Endodermal cell (in vitro differentiated cells): ENCODE data around the gene ZBTB20. TPM values are rescaled to one million over a fixed set of nuclear protein-coding genes. Genes with fewer than 3 reads are reported as not detected.

Experiments used
- DNase-seq: peaks from one replicate; pipeline ENCODE4 v3.0.0-alpha.2; 2017
- H3K27ac ChIP-seq: 2 replicates; pipeline ENCODE4 v1.5.1; 2013; ENCODE audit warnings: mild to moderate bottlenecking, low read depth, low read length, moderate library complexity
- H3K27me3 ChIP-seq: 2 replicates; pipeline ENCODE4 v1.6.1; 2013; ENCODE audit warnings: mild to moderate bottlenecking, low read length, moderate library complexity; ENCODE audit not compliant: insufficient read depth, control insufficient read depth, poor library complexity, severe bottlenecking
- H3K36me3 ChIP-seq: 2 replicates; pipeline ENCODE4 v1.7.0; 2013; ENCODE audit warnings: mild to moderate bottlenecking, low read length, moderate library complexity; ENCODE audit not compliant: control insufficient read depth, insufficient read depth
- H3K4me1 ChIP-seq: one replicate; pipeline ENCODE4 v1.7.0; 2013; ENCODE audit warnings: low read length; ENCODE audit not compliant: control insufficient read depth, insufficient read depth
- H3K4me3 ChIP-seq: 2 replicates; pipeline ENCODE4 v1.5.1; 2013; ENCODE audit warnings: mild to moderate bottlenecking, low read length, moderate library complexity
- H3K9ac ChIP-seq: 2 replicates; pipeline ENCODE4 v1.6.1; 2013; ENCODE audit warnings: mild to moderate bottlenecking, low read length, moderate library complexity; ENCODE audit not compliant: poor library complexity, severe bottlenecking; ENCODE audit errors: extremely low read depth
- H3K9me3 ChIP-seq: 2 replicates; pipeline ENCODE4 v1.6.1; 2013; ENCODE audit warnings: mild to moderate bottlenecking, low read length, moderate library complexity; ENCODE audit not compliant: control insufficient read depth
- H3K27ac Mint-ChIP-seq: 2 replicates; pipeline ENCODE4 v1.8.0; 2020; ENCODE audit warnings: mixed read lengths
- H3K27me3 Mint-ChIP-seq: 2 replicates; pipeline ENCODE4 v1.8.0; 2021; ENCODE audit warnings: mild to moderate bottlenecking, mixed read lengths; ENCODE audit not compliant: insufficient read depth
- H3K36me3 Mint-ChIP-seq: 2 replicates; pipeline ENCODE4 v1.8.0; 2020; ENCODE audit warnings: low read depth, mixed read lengths
- H3K4me1 Mint-ChIP-seq: 2 replicates; pipeline ENCODE4 v1.8.0; 2020; ENCODE audit warnings: mixed read lengths
- H3K4me3 Mint-ChIP-seq: 2 replicates; pipeline ENCODE4 v1.8.0; 2020; ENCODE audit warnings: mild to moderate bottlenecking, moderate library complexity, mixed read lengths
- H3K9me3 Mint-ChIP-seq: 2 replicates; pipeline ENCODE4 v1.8.0; 2020; ENCODE audit warnings: mild to moderate bottlenecking, mixed read lengths
- CTCF ChIP-seq: fragments of 200-600 bp; sonication (generic); conservative IDR thresholded peaks from 2 replicates; pipeline ENCODE4 v1.5.0; 2021; ENCODE audit warnings: antibody characterized with exemption, mild to moderate bottlenecking
- WGBS, 2 experiments: methylation state at CpG; one replicate each; pipeline versions ENCODE4 v1.1.5 to v1.1.7; 2013; ENCODE audit warnings: missing lambda C conversion rate in 2 of 2, mixed read lengths in 1 of 2; ENCODE audit not compliant: insufficient coverage in 1 of 2, insufficient read length in 1 of 2; 5-methylcytosine and 5-hydroxymethylcytosine counted together
- total RNA-seq, 2 donors: library from RNA; stranded (reverse); fragmentation: NEBNext Ultra II Directional in 1 of 2; extraction: Animal tissue kit (Norgen Biotek cat#: 25700) in 1 of 2; gene quantifications; 2 replicates in 1 of 2; 3 replicates in 1 of 2; pipeline ENCODE4 v1.2.1, GENCODE V29; 2021

ZBTB20 gene
- total RNA-seq, 2 donors from 2014 or later: 1.6 to 2.9 TPM

- no peak overlapping the region for H3K4me3 Mint-ChIP-seq
- H3K9me3 Mint-ChIP-seq: peaks cover 3% of the 10 kb centered on the region
- H3K27ac Mint-ChIP-seq: no peak overlapping the region
- no peak overlapping the region for H3K9ac ChIP-seq
- H3K27me3 ChIP-seq: no peaks in the 10 kb centered on the region
- H3K9me3 ChIP-seq: no peaks in the 10 kb centered on the region
- H3K4me1 ChIP-seq: peaks cover 5% of the 10 kb centered on the region
- H3K36me3 ChIP-seq: no peaks in the 10 kb centered on the region
- H3K27me3 Mint-ChIP-seq: no peaks in the 10 kb centered on the region
- TF ChIP-seq CTCF: no peak
- H3K36me3 Mint-ChIP-seq: no peaks in the 10 kb centered on the region
- H3K4me3 ChIP-seq: no peak overlapping the region
- H3K27ac ChIP-seq: no peak overlapping the region
- H3K4me1 Mint-ChIP-seq: no peaks in the 10 kb centered on the region
- 85% methylated on average over 2 of the region's 2 CpGs; no CpG with 5 or more reads in 1 of the 2 experiments for WGBS, 2 experiments
- no peak for DNase-seq
These were observed 371.7 kb downstream of the ZBTB20 start for GRCh38 chr3:114775395-114775794.

GRCh38 chr3:114770874-114771273 lies 376.2 kb downstream of the ZBTB20 start:
- Histone ChIP-seq H3K4me3 (no peak overlapping the region), H3K36me3 (no peaks in the 10 kb centered on the region), H3K9ac (no peak overlapping the region), H3K9me3 (no peaks in the 10 kb centered on the region), H3K27ac (no peak overlapping the region), H3K4me1 (no peaks in the 10 kb centered on the region), H3K27me3 (no peaks in the 10 kb centered on the region)
- Mint-ChIP-seq H3K36me3 (no peaks in the 10 kb centered on the region), H3K9me3 (no peaks in the 10 kb centered on the region), H3K27ac (no peak overlapping the region), H3K27me3 (no peaks in the 10 kb centered on the region), H3K4me3 (no peak overlapping the region), H3K4me1 (no peaks in the 10 kb centered on the region)
- 94 to 100% methylated on average over 1 to 2 of the region's 2 CpGs for WGBS, 2 experiments
- TF ChIP-seq CTCF: no peak
- DNase-seq: no peak

- no peaks in the 10 kb centered on the region for H3K27me3 Mint-ChIP-seq
- DNase-seq: no peak
These were observed 383.0 kb downstream of the ZBTB20 start for GRCh38 chr3:114764056-114764492.

More at GRCh38 chr3:114764056-114764492, 383.0 kb downstream of the ZBTB20 start:
- H3K4me1 Mint-ChIP-seq: no peaks in the 10 kb centered on the region
- no peak overlapping the region for H3K27ac Mint-ChIP-seq
- no peak overlapping the region for H3K27ac ChIP-seq
- no peak for TF ChIP-seq CTCF
- no peaks in the 10 kb centered on the region for H3K4me1 ChIP-seq
- H3K9me3 Mint-ChIP-seq: no peaks in the 10 kb centered on the region
- no peak overlapping the region for H3K4me3 Mint-ChIP-seq
- no peak overlapping the region for H3K9ac ChIP-seq
- 69% methylated on average over 4 of the region's 4 CpGs; no CpG with 5 or more reads in 1 of the 2 experiments for WGBS, 2 experiments
- H3K36me3 ChIP-seq: no peaks in the 10 kb centered on the region
- H3K9me3 ChIP-seq: no peaks in the 10 kb centered on the region
- no peaks in the 10 kb centered on the region for H3K27me3 ChIP-seq
- no peaks in the 10 kb centered on the region for H3K36me3 Mint-ChIP-seq
- H3K4me3 ChIP-seq: no peak overlapping the region
